Liver (tissue), 3 donors: ENCODE results near the gene LCA5L.

Source experiments
- ATF3 ChIP-seq: IDR thresholded peaks from 2 replicates; pipeline ENCODE4 v1.6.1; 2016; ENCODE audit warnings: antibody characterized with exemption
- CTCF ChIP-seq: fragments of 150-350 bp; IDR thresholded peaks from 2 replicates; pipeline ENCODE4 v1.5.1; 2017; ENCODE audit warnings: improper control_type of control experiment, low read depth, low read length; ENCODE audit not compliant: missing input control
- GABPA ChIP-seq, 2 donors: IDR thresholded peaks in 1 of 2; conservative IDR thresholded peaks in 1 of 2; 2 replicates each; pipeline ENCODE4 v1.6.1; 2016; ENCODE audit warnings: antibody characterized with exemption in 2 of 2, mild to moderate bottlenecking in 1 of 2, moderate library complexity in 1 of 2
- JUND ChIP-seq, 2 donors: IDR thresholded peaks; 2 replicates each; pipeline ENCODE4 v1.6.1; 2016; ENCODE audit warnings: antibody characterized with exemption in 2 of 2
- MAX ChIP-seq: IDR thresholded peaks from 2 replicates; pipeline ENCODE4 v1.6.1; 2016; ENCODE audit warnings: antibody characterized with exemption
- TAF1 ChIP-seq: conservative IDR thresholded peaks from 2 replicates; pipeline ENCODE4 v1.6.1; 2016; ENCODE audit warnings: antibody characterized with exemption, mild to moderate bottlenecking
- donor health status: healthy.
- donor health status: healthy.

GRCh38 chr21:39388811-39389155 lies 56.8 kb downstream of the LCA5L start:
- no peak for TF ChIP-seq TAF1
- no peak for TF ChIP-seq JUND (IDR thresholded peaks at IDR 0.05)
- TF ChIP-seq CTCF = no peak
- TF ChIP-seq GABPA (IDR thresholded peaks at IDR 0.05 in 1 of 2, conservative IDR thresholded peaks at IDR 0.05 in 1 of 2) = no peak
- no peak for TF ChIP-seq MAX
- no peak for TF ChIP-seq ATF3
